NCI-H446 (cell line): ENCODE measurements around the gene NBAS.
A peak's percentile ranks its signal among the peaks of the same experiment; 100 is the strongest.
"Not testable (repeated sequence)": the region's sequence is repeated elsewhere in the genome, so short reads cannot be mapped to it uniquely, and the experiment has no call there.

Source experiments
- DNase-seq, 2 experiments: peaks; one replicate each; lab custom pipeline; 2025; lab: John Stamatoyannopoulos, UW

The NBAS gene

GRCh38 chr2:15412309-15412708 lies 148.8 kb downstream of the NBAS start:
- no peak for DNase-seq

GRCh38 chr2:15410884-15411283 lies 150.2 kb downstream of the NBAS start:
- no peak for DNase-seq

GRCh38 chr2:15408759-15409158 lies 152.4 kb downstream of the NBAS start:
- no peak for DNase-seq

- DNase-seq: no peak
These were observed 153.5 kb downstream of the NBAS start for GRCh38 chr2:15407666-15408065.

- DNase-seq: not testable (repeated sequence)
These were observed 156.6 kb downstream of the NBAS start for GRCh38 chr2:15404511-15404910.

- DNase-seq: no peak
These were observed 160.8 kb downstream of the NBAS start for GRCh38 chr2:15400240-15400826.

- DNase-seq: no peak
These were observed 161.9 kb downstream of the NBAS start for GRCh38 chr2:15399241-15399640.

- no peak for DNase-seq
These were observed 169.4 kb downstream of the NBAS start for GRCh38 chr2:15391751-15392150.

- DNase-seq: no peak
These were observed 171.2 kb downstream of the NBAS start for GRCh38 chr2:15389895-15390294.

- DNase-seq: no peak
These were observed 171.8 kb downstream of the NBAS start for GRCh38 chr2:15389326-15389700.

- no peak for DNase-seq
These were observed 172.5 kb downstream of the NBAS start for GRCh38 chr2:15388406-15389325.

- peak in 1 of 2 experiments; percentile 53 for DNase-seq
These were observed 175.9 kb downstream of the NBAS start for GRCh38 chr2:15385184-15385583.

GRCh38 chr2:15383695-15384350 lies 177.3 kb downstream of the NBAS start:
- DNase-seq: no peak

- no peak for DNase-seq
These were observed 182.8 kb downstream of the NBAS start for GRCh38 chr2:15378148-15378908.

GRCh38 chr2:15377202-15377601 lies 183.9 kb downstream of the NBAS start:
- DNase-seq: no peak

- no peak for DNase-seq
These were observed 189.1 kb downstream of the NBAS start for GRCh38 chr2:15372019-15372418.

GRCh38 chr2:15369129-15369528 lies 192.0 kb downstream of the NBAS start:
- no peak for DNase-seq

- no peak for DNase-seq
These were observed 193.4 kb downstream of the NBAS start for GRCh38 chr2:15367715-15368114.

- DNase-seq: no peak
These were observed 193.9 kb downstream of the NBAS start for GRCh38 chr2:15367205-15367604.

GRCh38 chr2:15365411-15365810 lies 195.7 kb downstream of the NBAS start:
- DNase-seq: no peak

GRCh38 chr2:15364561-15364960 lies 196.6 kb downstream of the NBAS start:
- no peak for DNase-seq

- no peak for DNase-seq
These were observed 197.4 kb downstream of the NBAS start for GRCh38 chr2:15363734-15364133.
